HepG2 (cell line): ENCODE results near the gene CREBRF. TPM values are rescaled to one million over a fixed set of nuclear protein-coding genes. Genes with fewer than 3 reads are reported as not detected.

ENCODE experiments used
- ATAC-seq: fragments of 200-7000 bp; cut with Tn5 transposase; 3 replicates; pipeline ENCODE4 v1.9.1; 2020; ENCODE audit warnings: mild to moderate bottlenecking, moderate library complexity
- BruUV-seq: library from RNA; stranded (reverse); fragments of 400-500 nt; replicated peaks from 2 replicates; lab custom pipeline; 2021; lab: Mats Ljungman, UMichigan
- CTCF ChIA-PET: fragments of 300-600 bp; formaldehyde crosslinking; extraction: SDS; loops from one replicate; lab custom pipeline; 2021; ENCODE audit warnings: low total read pairs, inconsistent platforms, low intra/inter-chr PET ratio; lab: Yijun Ruan, JAX
- POLR2A ChIA-PET: fragments of 350-600 bp; sonication (Branson Sonifier 250); formaldehyde crosslinking; loops from one replicate; lab custom pipeline; 2020; ENCODE audit warnings: antibody characterized with exemption, inconsistent platforms; lab: Yijun Ruan, JAX
- DNase-seq: peaks from one replicate; pipeline ENCODE4 v3.0.0-alpha.2; 2015; ENCODE audit warnings: low spot score
- FAIRE-seq: peaks from 3 replicates; lab custom pipeline; 2011; peaks lifted over from hg19 to GRCh38; lab: Jason Lieb, UNC
- H2AFZ ChIP-seq: one replicate; pipeline ENCODE4 v1.6.1; 2011; ENCODE audit warnings: low read length, inconsistent platforms
- H3K27ac ChIP-seq: fragments of 300-600 bp; 3 replicates; pipeline ENCODE4 v1.8.0; 2011; ENCODE audit warnings: mixed run types, mild to moderate bottlenecking, mixed read lengths, low read length, inconsistent platforms; ENCODE audit not compliant: insufficient read depth; ENCODE audit errors: extremely low read length
- H3K27me3 ChIP-seq, 2 experiments: fragments of 200-600 bp in 1 of 2; 2 replicates in 1 of 2; 3 replicates in 1 of 2; pipeline versions ENCODE4 v1.6.0 to v1.8.0; 2011; ENCODE audit warnings: low read length in 2 of 2, mild to moderate bottlenecking in 2 of 2, moderate library complexity in 2 of 2, inconsistent platforms in 1 of 2; ENCODE audit not compliant: insufficient read depth in 2 of 2, control insufficient read depth in 1 of 2
- H3K36me3 ChIP-seq, 2 experiments: fragments of 200-600 bp in 1 of 2; replicated peaks in 1 of 2; 2 replicates in 1 of 2; 3 replicates in 1 of 2; pipeline versions ENCODE4 v1.5.1 to v1.8.0; 2011; ENCODE audit warnings: low read length in 2 of 2, inconsistent platforms in 1 of 2; ENCODE audit not compliant: insufficient read depth in 2 of 2, control insufficient read depth in 1 of 2
- H3K4me1 ChIP-seq: 2 replicates; pipeline ENCODE4 v1.5.1; 2012; ENCODE audit warnings: low read length, inconsistent platforms; ENCODE audit not compliant: insufficient read depth
- H3K4me2 ChIP-seq: 2 replicates; pipeline ENCODE4 v1.6.0; 2011; ENCODE audit warnings: low read depth, low read length, inconsistent platforms
- H3K4me3 ChIP-seq, 3 experiments: fragments of 200-600 bp in 1 of 3; sonication (generic), shearing (Covaris generic) in 1 of 3; replicated peaks in 1 of 3; 2 replicates each; pipeline ENCODE4 v1.5.1; 2011 to 2016; ENCODE audit warnings: low read length in 3 of 3, inconsistent platforms in 2 of 3, low read depth in 2 of 3, mild to moderate bottlenecking in 2 of 3, control low read depth in 1 of 3, mixed read lengths in 1 of 3; ENCODE audit not compliant: insufficient read depth in 1 of 3
- H3K79me2 ChIP-seq: one replicate; pipeline ENCODE4 v1.6.1; 2011; ENCODE audit warnings: low read length, inconsistent platforms; ENCODE audit not compliant: insufficient read depth
- H3K9ac ChIP-seq: 2 replicates; pipeline ENCODE4 v1.6.0; 2011; ENCODE audit warnings: mild to moderate bottlenecking, low read depth, low read length, inconsistent platforms; ENCODE audit not compliant: insufficient read depth
- H3K9me3 ChIP-seq: 2 replicates; pipeline ENCODE4 v1.5.1; 2012; ENCODE audit warnings: mild to moderate bottlenecking, low read length
- H4K20me1 ChIP-seq: 2 replicates; pipeline ENCODE4 v1.6.0; 2011; ENCODE audit warnings: inconsistent platforms, mild to moderate bottlenecking, low read length, moderate library complexity; ENCODE audit not compliant: insufficient read depth
- AKAP8 ChIP-seq: sonication (generic); formaldehyde crosslinking; IDR thresholded peaks from 2 replicates; pipeline ENCODE4 v1.5.1; 2020; ENCODE audit warnings: mild to moderate bottlenecking, missing genetic modification reagents
- CBX2 ChIP-seq, 2 experiments: fragments of 200-600 bp in 1 of 2; sonication (generic); formaldehyde crosslinking in 1 of 2; IDR thresholded peaks; 2 replicates each; pipeline versions ENCODE4 v1.7.0 to v1.8.1; 2018 to 2022; ENCODE audit warnings: low read depth in 2 of 2, low read length in 1 of 2, mild to moderate bottlenecking in 1 of 2, missing genetic modification reagents in 1 of 2
- GABPA ChIP-seq, 2 experiments: IDR thresholded peaks; 2 replicates each; pipeline ENCODE4 v1.6.1; 2011 to 2016; ENCODE audit warnings: low read depth in 2 of 2, low read length in 1 of 2, missing biosample characterization in 1 of 2, missing genetic modification characterization in 1 of 2
- KLF13 ChIP-seq: sonication (generic); formaldehyde crosslinking; IDR thresholded peaks from 2 replicates; pipeline ENCODE4 v1.4.0; 2020; ENCODE audit warnings: mild to moderate bottlenecking, missing genetic modification reagents
- KLF6 ChIP-seq: IDR thresholded peaks from 2 replicates; pipeline ENCODE4 v1.8.0; 2016; ENCODE audit warnings: missing biosample characterization, missing genetic modification reagents
- MEIS1 ChIP-seq: sonication (generic); formaldehyde crosslinking; IDR thresholded peaks from 2 replicates; pipeline ENCODE4 v1.9.0; 2021; ENCODE audit warnings: mild to moderate bottlenecking, missing genetic modification reagents, moderate library complexity, borderline replicate concordance
- PRPF4 ChIP-seq: fragments of 200-400 bp; formaldehyde crosslinking; IDR thresholded peaks from 2 replicates; pipeline ENCODE4 v1.6.1; 2016; ENCODE audit warnings: low read length, low read depth; ENCODE audit not compliant: poor library complexity, severe bottlenecking
- TFAP4 ChIP-seq: sonication (generic); IDR thresholded peaks from 2 replicates; pipeline ENCODE4 v1.6.1; 2016; ENCODE audit warnings: low read depth, borderline replicate concordance
- ZNF703 ChIP-seq: sonication (generic); formaldehyde crosslinking; IDR thresholded peaks from 2 replicates; pipeline ENCODE4 v1.5.1; 2020; ENCODE audit warnings: missing genetic modification reagents, mild to moderate bottlenecking, moderate library complexity, borderline replicate concordance
- WGBS: methylation state at CpG from one replicate; pipeline ENCODE4 v1.1.6; 2017; ENCODE audit warnings: low lambda C conversion rate; 5-methylcytosine and 5-hydroxymethylcytosine counted together
- in situ Hi-C: cut with HindIII; loops from 2 replicates; pipeline ENCODE4 v1.10.0; 2017; ENCODE audit warnings: low pct_unique_long_range_greater_than_20kb; ENCODE audit not compliant: extremely low pct_ligation_motif_present
- intact Hi-C: fragments of 100-400 bp; cut with micrococcal nuclease; formaldehyde crosslinking; loops from one replicate; pipeline ENCODE4 v1.10.0; 2022; ENCODE audit not compliant: unreplicated experiment
- polyA plus RNA-seq, 8 experiments: library from polyadenylated mRNA; depleted of rRNA in 3 of 8; stranded (reverse) in 7 of 8; unstranded in 1 of 8; fragments of >200 nt; fragmentation: Illumina TruSeq in 4 of 8; extraction: Trizol in 4 of 8; gene quantifications; 2 replicates each; pipeline versions ENCODE4 v1.2.1 to v1.2.3, GENCODE V29; 2011 to 2016; ENCODE audit warnings: low read depth in 4 of 8, missing spikeins in 1 of 8, mixed read lengths in 1 of 8; ENCODE audit not compliant: insufficient read depth in 1 of 8
- total RNA-seq, 5 experiments: library from RNA; depleted of rRNA; stranded (reverse); fragments of >200 nt; fragmentation: Illumina TruSeq; extraction: Trizol; gene quantifications; 2 replicates each; pipeline ENCODE4 v1.2.3, GENCODE V29; 2016; ENCODE audit warnings: low read depth in 1 of 5

CREBRF gene
- total and polyA plus RNA-seq, 2 of the 13 experiments (the other 11 are each of a cell fraction or from before 2014, with no cell fraction given), result 4.5 to 10.2 TPM

GRCh38 chr5:173065155-173065554 is 9.0 kb downstream of the CREBRF start (continued):
- no peak for TF ChIP-seq CBX2 (IDR thresholded peaks at IDR 0.05; ENCODE audit: low read depth, low read length)
- no peak for TF ChIP-seq CBX2 (CRISPR knock-in tag; IDR thresholded peaks at IDR 0.05; ENCODE audit: low read depth)
- TF ChIP-seq TFAP4, result no peak

- Histone ChIP-seq H3K4me3 (no peak overlapping the region), H3K36me3 (peaks cover 0 to 2% of the 10 kb centered on the region in 2 experiments; a peak in 2 of 5 replicates), H2AFZ (no peak overlapping the region), H3K79me2 (no peaks in the 10 kb centered on the region), H3K4me1 (peaks cover 17% of the 10 kb centered on the region), H3K9ac (no peak overlapping the region), H3K27me3 (no peaks in the 10 kb centered on the region), H3K9me3 (no peaks in the 10 kb centered on the region), H3K4me2 (no peak overlapping the region), H3K27ac (no peak overlapping the region), H4K20me1 (peaks cover 3% of the 10 kb centered on the region; the same call in 1 of the 2 replicates)
- CTCF ChIA-PET, result no interaction called here
- BruUV-seq, result no TSS peak
- 97% methylated on average over 7 of the region's 7 CpGs for WGBS
- DNase-seq (no peak), FAIRE-seq (no peak), ATAC-seq (no peak)
- POLR2A ChIA-PET, result interaction anchor here (1.1 kb wide), 1 partner anchor 12 kb away, joined by 3 read pairs; no protein-coding TSS in a partner anchor
- intact Hi-C loops (no loop called here), in situ Hi-C loops (no loop called here)
- TF ChIP-seq PRPF4 (no peak), AKAP8 (CRISPR knock-in tag) (no peak), MEIS1 (CRISPR knock-in tag) (no peak), KLF13 (no peak), GABPA (IDR thresholded peaks at IDR 0.05; ENCODE audit: low read depth, low read length) (no peak), GABPA (CRISPR knock-in tag; IDR thresholded peaks at IDR 0.05; ENCODE audit: low read depth) (no peak), KLF6 (CRISPR knock-in tag) (no peak), ZNF703 (CRISPR knock-in tag) (no peak)
Measured at GRCh38 chr5:173069671-173070070, 13.5 kb downstream of the CREBRF start.
